Ammon's horn (tissue), 1 donor: ENCODE data around the gene CLDN15.
"Not testable (repeated sequence)": the region's sequence is repeated elsewhere in the genome, so short reads cannot be mapped to it uniquely, and the experiment has no call there.

Experiments used
- DNase-seq: peaks from one replicate; pipeline ENCODE4 v3.0.0-alpha.2; 2016; ENCODE audit warnings: low spot score

The CLDN15 gene, protein sequence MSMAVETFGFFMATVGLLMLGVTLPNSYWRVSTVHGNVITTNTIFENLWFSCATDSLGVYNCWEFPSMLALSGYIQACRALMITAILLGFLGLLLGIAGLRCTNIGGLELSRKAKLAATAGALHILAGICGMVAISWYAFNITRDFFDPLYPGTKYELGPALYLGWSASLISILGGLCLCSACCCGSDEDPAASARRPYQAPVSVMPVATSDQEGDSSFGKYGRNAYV

DNA sequence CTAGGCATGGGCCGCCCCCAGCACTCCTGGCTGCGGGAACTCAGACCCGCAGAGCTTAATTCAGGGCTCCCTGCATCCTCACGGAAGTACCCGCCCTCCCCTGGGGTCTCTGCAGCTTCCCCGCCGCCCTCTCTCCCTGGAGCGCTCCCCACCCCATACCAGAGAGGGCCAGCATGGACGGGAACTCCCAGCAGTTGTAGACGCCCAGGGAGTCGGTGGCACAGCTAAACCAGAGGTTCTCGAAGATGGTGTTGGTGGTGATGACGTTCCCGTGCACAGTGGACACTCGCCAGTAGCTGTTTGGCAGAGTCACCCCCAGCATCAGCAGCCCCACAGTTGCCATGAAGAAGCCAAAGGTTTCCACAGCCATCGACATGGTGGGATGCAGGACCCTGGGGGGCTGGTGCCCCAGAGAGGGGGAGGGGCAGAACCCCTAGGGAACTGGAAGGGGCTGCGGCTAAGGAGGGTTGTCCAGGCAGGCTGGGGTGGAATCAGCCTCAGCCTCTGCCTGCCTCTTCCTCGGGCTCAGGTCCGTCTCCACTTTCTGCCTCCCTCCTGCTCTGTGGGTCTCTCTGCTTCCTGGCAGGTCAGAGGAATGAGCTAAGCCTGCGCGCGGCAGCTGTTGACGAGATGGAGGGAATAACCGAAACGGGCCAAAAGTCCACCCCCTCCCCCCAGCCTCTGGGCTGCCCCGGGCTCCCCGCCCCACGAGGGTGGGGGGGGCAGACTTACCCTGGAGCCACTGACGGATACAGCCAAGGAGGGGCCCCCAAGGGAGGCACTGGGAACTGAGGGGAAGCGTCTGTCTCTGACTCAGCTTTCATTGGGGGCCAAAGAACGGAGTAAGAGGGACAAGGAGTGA is at the start of gene CLDN15:
TSS of gene CLDN15 (minus strand) at position 597 of the 862 bp plus-strand sequence. CDS start at position 376, 221 bp downstream.
- DNase-seq = no peak

DNA sequence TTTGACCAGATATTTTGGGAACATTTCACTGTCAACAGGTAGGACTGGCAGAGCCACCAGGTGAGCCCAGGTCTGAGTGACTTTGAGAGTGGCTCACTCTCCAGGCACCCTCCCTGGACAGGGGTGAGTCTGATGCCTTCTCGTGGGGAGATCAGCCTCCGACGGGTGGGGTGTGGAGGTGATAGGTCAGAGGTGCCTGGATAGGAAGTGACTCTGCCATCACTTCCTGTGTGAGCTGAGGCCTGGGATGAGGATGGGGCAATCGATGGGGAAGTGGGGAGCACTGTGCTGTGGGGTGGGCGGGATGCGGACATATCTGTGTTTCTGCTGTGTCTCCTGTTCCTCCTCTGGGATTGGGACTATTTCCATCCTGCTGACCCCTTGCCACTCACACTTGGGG is 49.4 kb upstream of the CLDN15 start:
- DNase-seq = no peak

GRCh38 chr7:101285880-101286279 is 48.3 kb upstream of the CLDN15 start:
- not testable (repeated sequence) for DNase-seq

- DNase-seq = no peak
Observed at GRCh38 chr7:101285171-101285570, 47.6 kb upstream of the CLDN15 start.

DNA sequence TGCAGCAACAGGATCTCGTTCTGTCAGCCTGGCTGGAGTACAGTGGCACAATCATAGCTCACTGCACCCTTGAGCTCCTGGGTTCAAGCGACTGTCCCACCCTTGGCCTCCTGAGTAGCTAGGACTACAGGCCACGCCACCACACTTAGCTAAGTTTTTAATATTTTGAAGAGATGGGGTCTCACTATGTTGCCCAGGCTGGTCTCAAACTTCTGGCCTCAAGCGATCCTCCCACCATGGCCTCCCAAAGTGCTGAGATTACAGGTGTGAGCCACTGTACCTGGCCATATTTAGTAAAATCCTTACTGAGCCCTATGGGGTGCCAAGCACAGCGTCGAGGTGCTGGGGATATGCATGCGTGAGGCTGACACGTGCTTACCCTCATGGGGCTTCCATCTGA is 43.3 kb upstream of the CLDN15 start:
- DNase-seq = not testable (repeated sequence)

DNA sequence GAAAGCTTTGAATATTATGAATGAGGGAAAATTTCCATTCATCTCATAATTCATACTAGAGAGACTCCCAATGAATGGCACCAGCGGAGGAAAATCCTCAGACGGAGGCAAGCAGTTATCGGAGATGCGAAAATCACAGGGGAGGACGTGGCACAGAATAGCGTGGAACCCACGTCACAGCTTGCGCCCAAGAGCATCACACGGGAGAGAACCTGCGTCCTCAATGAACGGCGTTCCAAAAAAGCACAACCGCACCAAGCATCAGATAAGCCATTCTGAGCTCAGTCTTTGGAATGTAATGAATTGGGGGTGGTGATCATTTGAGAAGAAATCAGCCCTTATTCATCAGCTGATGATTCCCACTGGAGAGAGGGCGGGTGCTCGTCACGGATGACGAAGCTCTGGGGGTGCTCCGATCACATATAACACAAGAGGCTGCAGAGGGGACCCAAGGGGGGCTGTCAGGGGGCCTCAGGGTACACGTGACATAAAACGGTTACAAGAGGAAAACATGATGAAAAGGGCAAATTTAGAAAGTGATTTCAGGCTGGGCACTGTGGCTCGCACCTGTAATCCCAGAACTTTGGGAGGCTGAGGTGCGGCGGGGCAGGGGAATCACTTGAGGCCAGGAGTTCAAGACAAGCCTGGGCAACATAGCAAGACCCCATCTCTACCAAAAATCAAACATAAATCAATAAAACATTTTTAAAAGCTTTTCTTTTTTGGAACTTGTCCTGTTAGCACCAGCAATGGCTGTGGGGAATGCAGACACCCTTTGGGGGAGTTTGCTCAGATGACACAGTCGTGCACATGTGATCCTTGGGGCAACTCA is 41.1 kb upstream of the CLDN15 start:
- no peak for DNase-seq

- no peak for DNase-seq
Observed at GRCh38 chr7:101277155-101277554, 39.6 kb upstream of the CLDN15 start.

DNA sequence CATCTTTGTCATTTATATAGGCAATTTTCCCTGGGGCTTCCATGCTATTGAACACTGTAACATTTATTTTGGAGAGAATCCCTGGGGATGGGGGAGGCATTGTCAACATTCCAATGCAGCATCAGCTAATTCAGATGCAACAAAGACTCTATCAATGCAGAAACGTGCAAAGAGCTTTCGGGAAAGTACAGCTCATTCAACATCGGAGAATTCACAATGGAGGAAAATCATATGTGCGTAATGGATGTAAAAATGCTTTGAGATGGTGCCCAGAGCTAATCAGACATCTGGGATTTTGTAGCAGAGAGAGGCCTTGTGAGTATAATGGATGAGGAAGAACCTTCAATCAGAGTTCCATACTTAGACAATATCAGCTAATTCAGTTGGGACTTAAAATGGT is 35.6 kb upstream of the CLDN15 start:
- no peak for DNase-seq

DNA sequence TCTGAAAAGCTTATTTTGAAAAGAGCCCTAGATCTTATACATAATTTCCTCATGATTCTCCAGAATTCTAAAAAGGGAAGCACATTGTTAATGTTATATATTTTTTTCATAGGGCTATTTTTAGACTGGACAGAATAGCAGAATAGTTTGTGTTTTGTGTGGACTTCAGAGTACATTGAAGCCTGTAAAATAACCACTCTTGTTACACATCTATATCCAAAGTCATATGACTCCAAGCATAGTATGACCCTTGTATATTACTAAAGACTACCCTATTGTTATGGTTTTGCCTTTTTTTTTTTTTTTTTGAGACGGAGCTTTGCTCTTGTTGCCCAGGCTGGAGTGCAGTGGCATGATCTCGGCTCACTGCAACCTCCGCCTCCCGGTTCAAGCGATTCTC is 33.4 kb upstream of the CLDN15 start:
- DNase-seq = peak; percentile 38

- DNase-seq = no peak
Observed at GRCh38 chr7:101269664-101270063, 32.1 kb upstream of the CLDN15 start.

- DNase-seq = no peak
Observed at GRCh38 chr7:101265622-101266516, 28.3 kb upstream of the CLDN15 start.

- DNase-seq = not testable (repeated sequence)
Observed at GRCh38 chr7:101264102-101264706, 26.6 kb upstream of the CLDN15 start.

DNA sequence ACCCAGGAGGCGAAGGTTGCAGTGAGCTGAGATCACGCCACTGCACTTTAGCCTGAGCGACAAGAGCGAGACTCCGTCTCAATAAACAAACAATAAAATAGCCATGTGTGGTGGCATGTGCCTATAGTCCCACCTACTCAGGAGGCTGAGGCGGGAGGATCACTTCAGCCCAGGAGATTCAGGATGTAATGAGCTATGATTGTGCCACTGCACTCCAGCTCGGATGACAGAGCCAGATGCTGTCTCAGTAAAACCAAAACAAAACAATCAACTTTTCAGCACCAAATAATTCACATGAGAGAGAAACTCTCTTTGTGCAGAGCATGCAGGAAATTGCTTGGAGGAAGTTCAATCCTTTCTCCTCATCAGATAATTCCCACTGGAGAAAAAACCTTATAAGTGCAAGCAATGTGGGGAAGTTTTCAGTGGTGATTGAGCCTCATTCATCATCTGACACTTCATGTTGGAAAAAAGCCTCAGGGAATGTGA is 20.7 kb upstream of the CLDN15 start:
- DNase-seq = no peak

GRCh38 chr7:101255796-101256195 is 18.2 kb upstream of the CLDN15 start:
- DNase-seq = no peak

DNA sequence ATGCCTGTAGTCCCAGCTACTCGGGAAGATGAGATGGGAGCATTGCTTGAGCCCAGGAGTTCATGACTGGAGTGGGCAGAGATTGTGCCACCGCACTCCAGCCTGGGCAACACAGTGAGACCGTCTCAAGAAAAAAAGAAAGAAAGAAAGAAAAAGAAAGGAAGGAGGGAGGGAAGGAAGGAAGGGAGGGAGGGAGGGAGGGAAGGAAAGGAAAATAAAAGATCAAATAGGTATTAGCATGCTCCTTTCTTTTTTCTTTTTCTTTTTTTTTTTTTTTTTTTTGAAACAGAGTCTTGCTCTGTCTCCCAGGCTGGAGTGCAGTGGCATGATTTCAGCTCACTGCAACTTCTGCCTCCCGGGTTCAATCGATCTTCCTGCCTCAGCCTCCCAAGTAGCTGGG is 15.6 kb upstream of the CLDN15 start:
- not testable (repeated sequence) for DNase-seq

- DNase-seq = peak; percentile 98
Observed at GRCh38 chr7:101251871-101252659, 14.5 kb upstream of the CLDN15 start.

GRCh38 chr7:101250324-101250723 is 12.7 kb upstream of the CLDN15 start:
- no peak for DNase-seq

DNA sequence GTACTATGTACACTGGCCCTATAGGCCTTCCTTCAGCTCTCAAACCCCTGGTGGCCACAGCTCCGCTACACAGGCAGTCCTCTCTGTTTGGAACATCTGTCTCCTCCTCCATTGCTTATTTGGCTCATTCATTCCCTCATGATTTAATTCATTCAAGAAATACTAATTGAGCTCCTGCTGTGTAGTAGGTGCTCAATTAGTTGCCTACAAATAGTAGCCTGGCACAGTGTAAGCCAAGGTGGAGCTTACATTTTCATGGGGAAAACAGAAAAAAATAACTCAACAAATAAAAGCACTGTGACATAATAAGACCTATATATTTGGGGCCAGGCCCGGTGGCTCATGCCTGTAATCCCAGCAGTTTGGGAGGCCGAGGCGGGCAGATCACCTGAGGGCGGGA is 10.7 kb upstream of the CLDN15 start:
- no peak for DNase-seq

DNA sequence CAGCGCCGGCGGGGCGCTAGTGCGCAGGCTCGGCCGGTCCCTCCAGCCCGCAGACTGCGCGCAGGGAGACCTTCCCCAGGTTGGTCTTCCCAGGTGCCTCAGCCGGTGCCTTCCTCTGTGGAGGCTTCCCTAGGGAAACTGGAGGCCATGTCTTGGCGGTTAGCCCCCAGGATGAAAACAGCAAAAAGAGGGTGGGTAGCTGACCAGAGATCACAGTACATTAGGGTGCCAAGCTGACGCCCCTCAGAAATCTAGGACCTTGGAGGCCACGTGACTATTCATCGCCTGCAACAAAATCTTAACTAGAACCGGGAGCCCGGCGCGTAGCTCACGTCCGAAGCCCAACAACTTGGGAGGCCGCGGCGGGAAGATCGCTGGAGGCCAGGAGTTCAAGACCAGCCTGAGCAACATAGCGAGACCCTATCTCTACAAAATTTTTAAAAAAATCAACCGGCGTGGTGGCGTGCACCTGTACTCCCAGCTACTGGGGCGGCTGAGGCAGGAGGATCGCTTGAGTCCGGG is 7.6 kb upstream of the CLDN15 start:
- DNase-seq = no peak
